Left lung (tissue), 10 donors: Measurements from ENCODE around the gene TAF1D. TPM values are rescaled to one million over a fixed set of nuclear protein-coding genes. Genes with fewer than 3 reads are reported as not detected.
"Not testable (repeated sequence)": the region's sequence is repeated elsewhere in the genome, so short reads cannot be mapped to it uniquely, and the experiment has no call there.

Experiments
- ATAC-seq: fragments of 200-7000 bp; cut with Tn5 transposase; one replicate; pipeline ENCODE4 v1.9.1; 2020; ENCODE audit warnings: moderate library complexity
- DNase-seq, 4 donors: peaks; one replicate each; pipeline ENCODE4 v3.0.0-alpha.2; 2013 to 2020
- H3K27ac ChIP-seq, 2 donors: fragments of 200-600 bp; sonication (generic) in 1 of 2; one replicate each; pipeline versions ENCODE4 v1.5.0 to v1.8.0; 2020 to 2021
- H3K27me3 ChIP-seq, 2 donors: fragments of 200-600 bp; sonication (generic) in 1 of 2; one replicate each; pipeline versions ENCODE4 v1.5.0 to v1.8.0; 2020 to 2021
- H3K36me3 ChIP-seq, 2 donors: fragments of 200-600 bp; sonication (generic) in 1 of 2; one replicate each; pipeline versions ENCODE4 v1.5.0 to v1.8.0; 2020 to 2021
- H3K4me1 ChIP-seq, 2 donors: fragments of 200-600 bp; one replicate each; pipeline ENCODE4 v1.8.0; 2021
- H3K4me3 ChIP-seq, 2 donors: fragments of 200-600 bp; sonication (generic) in 1 of 2; one replicate each; pipeline versions ENCODE4 v1.5.0 to v1.8.0; 2020 to 2021; ENCODE audit warnings: mild to moderate bottlenecking in 1 of 2
- H3K9me3 ChIP-seq, 2 donors: fragments of 200-600 bp; sonication (generic) in 1 of 2; one replicate each; pipeline versions ENCODE4 v1.5.0 to v1.8.0; 2020 to 2021
- CTCF ChIP-seq, 2 donors: fragments of 200-600 bp; sonication (generic) in 1 of 2; IDR thresholded peaks; one replicate each; pipeline versions ENCODE4 v1.5.0 to v1.8.0; 2021; ENCODE audit warnings: antibody characterized with exemption in 2 of 2
- intact Hi-C, 2 donors: fragments of 100-400 bp; cut with DNase I; formaldehyde crosslinking; loops; one replicate each; pipeline versions ENCODE4 v1.11.2 to v1.14.2; 2022
- polyA plus RNA-seq, 6 donors: library from polyadenylated mRNA; unstranded; fragments of 120-200 nt; gene quantifications; one replicate each; pipeline ENCODE4 v1.2.1, GENCODE V29; 2013; ENCODE audit not compliant: insufficient read length in 6 of 6
- total RNA-seq, 2 donors: library from RNA; stranded (reverse); fragmentation: NEBNext Ultra II Directional; extraction: Animal tissue kit (Norgen Biotek cat#: 25700); gene quantifications; one replicate each; pipeline ENCODE4 v1.2.1, GENCODE V29; 2021
- donor health status: DM: no; HTN: yes; CAD: no.
- donor health status: DM: no; HTN: no; CAD: no.

The TAF1D gene
- total and polyA plus RNA-seq, 8 donors = 78.9 to 242 (median 175) TPM

GRCh38 chr11:93761910-93762309, 20.6 kb upstream of the TAF1D start:
- DNase-seq (no peak), ATAC-seq (no peak)
- peaks cover 0 to 80% of the 10 kb centered on the region in 2 donors for H3K36me3 ChIP-seq
- no peaks in the 10 kb centered on the region for H3K4me1 ChIP-seq
- no peak overlapping the region for H3K4me3 ChIP-seq
- no peaks in the 10 kb centered on the region for H3K27me3 ChIP-seq
- H3K27ac ChIP-seq = no peak overlapping the region
- intact Hi-C loops = no loop called here
- TF ChIP-seq CTCF (IDR thresholded peaks at IDR 0.05) = no peak
- no peaks in the 10 kb centered on the region for H3K9me3 ChIP-seq

- DNase-seq, ATAC-seq, H3K4me3 ChIP-seq, H3K27me3 ChIP-seq, intact Hi-C loops, H3K4me1 ChIP-seq, H3K9me3 ChIP-seq, H3K27ac ChIP-seq: not testable (repeated sequence)
- peaks cover 0 to 91% of the 10 kb centered on the region in 2 donors for H3K36me3 ChIP-seq
Measured at GRCh38 chr11:93759123-93759522, 17.8 kb upstream of the TAF1D start.

GRCh38 chr11:93757924-93758865, 16.9 kb upstream of the TAF1D start:
- no peaks in the 10 kb centered on the region for H3K27me3 ChIP-seq
- TF ChIP-seq CTCF (IDR thresholded peaks at IDR 0.05) = no peak
- peaks cover 0 to 86% of the 10 kb centered on the region in 2 donors for H3K36me3 ChIP-seq
- ATAC-seq (no peak), DNase-seq (no peak)
- H3K9me3 ChIP-seq = no peaks in the 10 kb centered on the region
- no peak overlapping the region for H3K4me3 ChIP-seq
- intact Hi-C loops = no loop called here
- H3K4me1 ChIP-seq = no peaks in the 10 kb centered on the region
- no peak overlapping the region for H3K27ac ChIP-seq

- TF ChIP-seq CTCF (IDR thresholded peaks at IDR 0.05) = no peak
- H3K36me3 ChIP-seq = peaks cover 0 to 80% of the 10 kb centered on the region in 2 donors
- no peak overlapping the region for H3K4me3 ChIP-seq
- DNase-seq (no peak), ATAC-seq (no peak)
- H3K4me1 ChIP-seq = no peaks in the 10 kb centered on the region
- intact Hi-C loops = no loop called here
- H3K9me3 ChIP-seq = no peaks in the 10 kb centered on the region
- H3K27ac ChIP-seq = no peak overlapping the region
- no peaks in the 10 kb centered on the region for H3K27me3 ChIP-seq
Measured at GRCh38 chr11:93757301-93757700, 16.0 kb upstream of the TAF1D start.

GRCh38 chr11:93756748-93757147, 15.5 kb upstream of the TAF1D start:
- no peaks in the 10 kb centered on the region for H3K9me3 ChIP-seq
- ATAC-seq (no peak), DNase-seq (no peak)
- H3K27me3 ChIP-seq = no peaks in the 10 kb centered on the region
- peaks cover 0 to 77% of the 10 kb centered on the region in 2 donors for H3K36me3 ChIP-seq
- no peak for TF ChIP-seq CTCF (IDR thresholded peaks at IDR 0.05)
- no peak overlapping the region for H3K4me3 ChIP-seq
- no peaks in the 10 kb centered on the region for H3K4me1 ChIP-seq
- intact Hi-C loops = no loop called here
- no peak overlapping the region for H3K27ac ChIP-seq
